ENCODE data around the gene WDR26. TPM values are rescaled to one million over a fixed set of nuclear protein-coding genes. Genes with fewer than 3 reads are reported as not detected.

Gene WDR26
- total and polyA plus RNA-seq, 2 experiments from 2014 or later, result 10.7 to 43.4 TPM

DNA sequence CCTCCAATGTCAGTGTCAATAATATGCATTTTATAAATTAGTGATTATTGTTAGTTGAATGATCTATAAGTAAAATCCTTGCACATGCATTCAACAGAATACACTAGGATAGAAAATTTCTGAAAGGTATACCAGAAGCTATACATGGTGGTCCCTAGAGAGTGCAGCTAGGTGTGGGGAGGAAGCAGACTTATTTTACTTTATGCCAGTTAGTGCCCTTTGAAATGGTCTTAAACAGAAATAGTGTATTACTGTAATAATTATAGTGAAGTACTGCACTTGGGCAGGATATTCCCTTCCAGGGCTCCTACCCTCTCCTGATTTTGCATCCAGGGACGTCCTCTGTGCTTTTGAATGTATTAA lies 23.2 kb upstream of the WDR26 start:
- 47 to 61% methylated on average over 1 of the region's 1 CpG for WGBS, 2 experiments (ENCODE audit: low coverage in 1 of 2, low lambda C conversion rate in 2 of 2, missing lambda C conversion rate in 2 of 2)
- no peaks in the 10 kb centered on the region for H3K79me2 ChIP-seq (ENCODE audit: insufficient read depth)
- H3K4me1 ChIP-seq (ENCODE audit: insufficient read depth), result peaks cover 11% of the 10 kb centered on the region
- no peaks in the 10 kb centered on the region for H3K9me2 ChIP-seq (ENCODE audit: insufficient read depth)
- no peak for DNase-seq
- H3K27me3 ChIP-seq (replicated peaks; ENCODE audit: insufficient read depth), result no peaks in the 10 kb centered on the region
- H3K9ac ChIP-seq, result no peak overlapping the region
- H3K4me2 ChIP-seq (ENCODE audit: unreplicated experiment), result no peak overlapping the region
- no peak overlapping the region for H3K27ac ChIP-seq
- in situ Hi-C loops (cut with MboI), result no loop called here
- peaks cover 8% of the 10 kb centered on the region; the same call in 1 of the 2 replicates for H3F3A ChIP-seq (ENCODE audit: insufficient read depth)
- no peak overlapping the region for H3K4me3 ChIP-seq
- TF ChIP-seq EZH2phosphoT487 (IDR thresholded peaks at IDR 0.05; ENCODE audit: insufficient read depth, low read depth) (no peak), EZH2 (IDR thresholded peaks at IDR 0.05; ENCODE audit: insufficient read depth, poor library complexity, severe bottlenecking) (no peak)
- H4K20me1 ChIP-seq (ENCODE audit: insufficient read depth), result no peaks in the 10 kb centered on the region
- no peaks in the 10 kb centered on the region for H3K36me3 ChIP-seq (ENCODE audit: low read depth)
- no peaks in the 10 kb centered on the region for H3K9me3 ChIP-seq (ENCODE audit: low read depth)
- H2AFZ ChIP-seq, result no peak overlapping the region

GRCh38 chr1:224456637-224456953 lies 22.0 kb upstream of the WDR26 start:
- Histone ChIP-seq H3K27me3 (replicated peaks; ENCODE audit: insufficient read depth) (no peaks in the 10 kb centered on the region), H3K4me1 (ENCODE audit: insufficient read depth) (peaks cover 11% of the 10 kb centered on the region), H3F3A (ENCODE audit: insufficient read depth) (peaks cover 8% of the 10 kb centered on the region; the same call in 1 of the 2 replicates), H3K4me2 (ENCODE audit: unreplicated experiment) (peak overlapping the region; percentile 54), H3K9me3 (ENCODE audit: low read depth) (no peaks in the 10 kb centered on the region), H4K20me1 (ENCODE audit: insufficient read depth) (no peaks in the 10 kb centered on the region), H3K9me2 (ENCODE audit: insufficient read depth) (no peaks in the 10 kb centered on the region), H3K9ac (peak overlapping the region; percentile 72), H3K4me3 (no peak overlapping the region), H3K27ac (peak overlapping the region; percentile 87), H3K36me3 (ENCODE audit: low read depth) (no peaks in the 10 kb centered on the region), H3K79me2 (ENCODE audit: insufficient read depth) (no peaks in the 10 kb centered on the region), H2AFZ (peak overlapping the region; percentile 79)
- 92 to 93% methylated on average over 7 of the region's 7 CpGs for WGBS, 2 experiments (ENCODE audit: low coverage in 1 of 2, low lambda C conversion rate in 2 of 2, missing lambda C conversion rate in 2 of 2)
- no peak for DNase-seq
- in situ Hi-C loops (cut with MboI), result no loop called here
- TF ChIP-seq EZH2phosphoT487 (IDR thresholded peaks at IDR 0.05; ENCODE audit: insufficient read depth, low read depth) (no peak), EZH2 (IDR thresholded peaks at IDR 0.05; ENCODE audit: insufficient read depth, poor library complexity, severe bottlenecking) (no peak)

- Histone ChIP-seq H3K4me2 (ENCODE audit: unreplicated experiment) (no peak overlapping the region), H3K27me3 (replicated peaks; ENCODE audit: insufficient read depth) (no peaks in the 10 kb centered on the region), H3F3A (ENCODE audit: insufficient read depth) (peaks cover 8% of the 10 kb centered on the region; the same call in 1 of the 2 replicates), H3K79me2 (ENCODE audit: insufficient read depth) (no peaks in the 10 kb centered on the region), H3K9me3 (ENCODE audit: low read depth) (no peaks in the 10 kb centered on the region), H3K36me3 (ENCODE audit: low read depth) (no peaks in the 10 kb centered on the region), H2AFZ (no peak overlapping the region), H3K4me3 (no peak overlapping the region), H3K9ac (no peak overlapping the region), H3K9me2 (ENCODE audit: insufficient read depth) (no peaks in the 10 kb centered on the region), H3K4me1 (ENCODE audit: insufficient read depth) (peaks cover 11% of the 10 kb centered on the region), H3K27ac (no peak overlapping the region), H4K20me1 (ENCODE audit: insufficient read depth) (no peaks in the 10 kb centered on the region)
- WGBS, 2 experiments (ENCODE audit: low coverage in 1 of 2, low lambda C conversion rate in 2 of 2, missing lambda C conversion rate in 2 of 2), result 82 to 83% methylated on average over 8 of the region's 8 CpGs
- in situ Hi-C loops (cut with MboI), result no loop called here
- DNase-seq, result no peak
- TF ChIP-seq EZH2phosphoT487 (IDR thresholded peaks at IDR 0.05; ENCODE audit: insufficient read depth, low read depth), result no peak
- no peak for TF ChIP-seq EZH2 (IDR thresholded peaks at IDR 0.05; ENCODE audit: insufficient read depth, poor library complexity, severe bottlenecking)
Measured at GRCh38 chr1:224454402-224455055, 19.9 kb upstream of the WDR26 start.

DNA sequence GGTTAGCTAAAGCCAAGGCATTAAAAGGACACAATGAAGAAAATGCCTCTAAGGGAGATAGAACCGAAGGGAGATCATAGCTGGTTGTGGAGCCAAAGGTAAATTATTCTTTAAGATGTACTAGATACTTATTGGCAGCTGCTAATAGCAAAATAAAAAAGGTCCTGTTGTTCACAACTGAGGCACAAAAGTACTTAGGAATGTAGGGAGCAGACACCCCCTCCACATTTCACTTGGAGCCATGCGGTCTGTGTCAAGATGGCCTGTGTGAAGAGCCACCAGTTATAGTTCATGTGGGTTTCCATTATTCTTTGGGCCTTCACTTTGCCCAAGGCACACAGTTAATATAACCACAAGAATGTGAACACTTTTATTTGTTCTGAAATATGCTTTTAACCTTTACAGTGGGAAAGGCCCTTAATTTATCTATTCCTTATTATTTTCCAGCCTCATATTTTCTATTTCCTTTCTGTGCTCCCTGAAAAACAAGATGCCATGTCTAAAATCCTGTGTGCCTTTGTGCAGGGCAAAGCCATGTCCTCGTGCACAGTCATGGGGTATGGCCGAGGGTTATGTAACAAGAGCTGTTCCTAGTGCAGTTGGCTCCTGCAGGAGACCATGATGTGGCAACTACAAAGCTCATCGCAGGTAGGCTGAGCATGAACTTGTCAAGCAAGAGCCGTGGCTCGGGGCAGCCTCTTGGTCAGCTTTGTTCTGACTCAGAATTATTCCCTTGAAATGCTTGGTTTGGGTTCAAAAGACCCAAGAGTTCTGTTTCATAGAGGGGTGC lies 16.2 kb upstream of the WDR26 start:
- Histone ChIP-seq H3K36me3 (ENCODE audit: low read depth) (no peaks in the 10 kb centered on the region), H3K27me3 (replicated peaks; ENCODE audit: insufficient read depth) (no peaks in the 10 kb centered on the region), H3K4me1 (ENCODE audit: insufficient read depth) (peaks cover 11% of the 10 kb centered on the region), H4K20me1 (ENCODE audit: insufficient read depth) (no peaks in the 10 kb centered on the region), H2AFZ (no peak overlapping the region), H3F3A (ENCODE audit: insufficient read depth) (peaks cover 8% of the 10 kb centered on the region; the same call in 1 of the 2 replicates), H3K4me3 (no peak overlapping the region), H3K9me2 (ENCODE audit: insufficient read depth) (no peaks in the 10 kb centered on the region), H3K27ac (no peak overlapping the region), H3K79me2 (ENCODE audit: insufficient read depth) (0 out of 2 replicates have a peak, but pooled peaks cover 7% of the 10 kb centered on the region), H3K4me2 (ENCODE audit: unreplicated experiment) (no peak overlapping the region), H3K9me3 (ENCODE audit: low read depth) (no peaks in the 10 kb centered on the region), H3K9ac (no peak overlapping the region)
- no peak for TF ChIP-seq EZH2phosphoT487 (IDR thresholded peaks at IDR 0.05; ENCODE audit: insufficient read depth, low read depth)
- WGBS, 2 experiments (ENCODE audit: low coverage in 1 of 2, low lambda C conversion rate in 2 of 2, missing lambda C conversion rate in 2 of 2), result 94 to 98% methylated on average over 7 of the region's 7 CpGs
- in situ Hi-C loops (cut with MboI), result no loop called here
- DNase-seq, result no peak
